ENCODE results near the gene EIF6. TPM values are rescaled to one million over a fixed set of nuclear protein-coding genes. Genes with fewer than 3 reads are reported as not detected.

The EIF6 gene
- total RNA-seq, 1 donor from 2014 or later, result 109 TPM

- no peaks in the 10 kb centered on the region for H3K9me3 Mint-ChIP-seq (ENCODE audit: low read depth)
- TF ChIP-seq CTCF (IDR thresholded peaks at IDR 0.05; ENCODE audit: unreplicated experiment), result no peak
- no peak for DNase-seq (ENCODE audit: low spot score, unreplicated experiment)
- H3K27me3 Mint-ChIP-seq, result peaks cover 28% of the 10 kb centered on the region
- H3K4me3 Mint-ChIP-seq (ENCODE audit: low read depth), result no peak overlapping the region
- no peaks in the 10 kb centered on the region for H3K36me3 Mint-ChIP-seq (ENCODE audit: insufficient read depth)
- no peak overlapping the region for H3K27ac Mint-ChIP-seq
- H3K4me1 Mint-ChIP-seq (ENCODE audit: low read depth), result peaks cover 19% of the 10 kb centered on the region
Measured at GRCh38 chr20:35296101-35296554, 11.6 kb upstream of the EIF6 start.

DNA sequence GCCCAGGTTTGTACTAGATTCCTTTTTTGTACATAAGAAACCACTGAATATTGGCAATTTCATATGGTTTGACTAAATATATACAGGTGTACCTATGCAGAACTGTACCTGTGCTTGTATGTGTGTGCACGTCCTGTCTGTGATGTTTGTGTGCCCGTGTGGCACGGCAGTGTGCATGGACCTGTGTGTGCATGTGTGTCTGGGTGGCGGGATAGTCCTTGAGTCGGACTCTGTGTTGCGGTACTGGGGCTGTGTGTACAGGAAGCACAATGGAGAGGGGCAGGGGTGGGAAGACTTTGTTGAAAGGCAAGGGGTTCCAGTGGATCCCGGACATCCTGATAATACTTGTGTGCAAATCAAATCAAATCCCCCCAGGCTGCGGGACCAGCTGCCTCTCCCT, 11.1 kb upstream of the EIF6 start:
- peaks cover 31% of the 10 kb centered on the region for H3K27me3 Mint-ChIP-seq
- no peaks in the 10 kb centered on the region for H3K36me3 Mint-ChIP-seq (ENCODE audit: insufficient read depth)
- H3K27ac Mint-ChIP-seq, result no peak overlapping the region

GRCh38 chr20:35295058-35295457, 10.5 kb upstream of the EIF6 start:
- H3K9me3 Mint-ChIP-seq (ENCODE audit: low read depth), result no peaks in the 10 kb centered on the region
- peaks cover 31% of the 10 kb centered on the region for H3K27me3 Mint-ChIP-seq
- no peak for DNase-seq (ENCODE audit: low spot score, unreplicated experiment)
- peaks cover 19% of the 10 kb centered on the region for H3K4me1 Mint-ChIP-seq (ENCODE audit: low read depth)
- H3K4me3 Mint-ChIP-seq (ENCODE audit: low read depth), result no peak overlapping the region
- no peaks in the 10 kb centered on the region for H3K36me3 Mint-ChIP-seq (ENCODE audit: insufficient read depth)
- H3K27ac Mint-ChIP-seq, result no peak overlapping the region
- TF ChIP-seq CTCF (IDR thresholded peaks at IDR 0.05; ENCODE audit: unreplicated experiment), result no peak

More for the DNA sequence above, 11.1 kb upstream of the EIF6 start:
- DNase-seq (ENCODE audit: low spot score, unreplicated experiment), result no peak
- TF ChIP-seq CTCF (IDR thresholded peaks at IDR 0.05; ENCODE audit: unreplicated experiment), result no peak
- Mint-ChIP-seq H3K9me3 (ENCODE audit: low read depth) (no peaks in the 10 kb centered on the region), H3K4me3 (ENCODE audit: low read depth) (no peak overlapping the region), H3K4me1 (ENCODE audit: low read depth) (peaks cover 19% of the 10 kb centered on the region)

GRCh38 chr20:35294293-35294685, 9.7 kb upstream of the EIF6 start:
- TF ChIP-seq CTCF (IDR thresholded peaks at IDR 0.05; ENCODE audit: unreplicated experiment), result no peak
- Mint-ChIP-seq H3K9me3 (ENCODE audit: low read depth) (no peaks in the 10 kb centered on the region), H3K27me3 (peaks cover 25% of the 10 kb centered on the region), H3K36me3 (ENCODE audit: insufficient read depth) (no peaks in the 10 kb centered on the region), H3K27ac (no peak overlapping the region), H3K4me3 (ENCODE audit: low read depth) (no peak overlapping the region), H3K4me1 (ENCODE audit: low read depth) (peaks cover 19% of the 10 kb centered on the region)
- no peak for DNase-seq (ENCODE audit: low spot score, unreplicated experiment)

- peak overlapping the region; percentile 37 for H3K4me3 Mint-ChIP-seq (ENCODE audit: low read depth)
Measured at GRCh38 chr20:35293303-35294292, 9.0 kb upstream of the EIF6 start.

More at GRCh38 chr20:35293303-35294292, 9.0 kb upstream of the EIF6 start:
- peaks cover 19% of the 10 kb centered on the region for H3K4me1 Mint-ChIP-seq (ENCODE audit: low read depth)
- no peak overlapping the region for H3K27ac Mint-ChIP-seq
- DNase-seq (ENCODE audit: low spot score, unreplicated experiment), result no peak
- no peaks in the 10 kb centered on the region for H3K36me3 Mint-ChIP-seq (ENCODE audit: insufficient read depth)
- no peak for TF ChIP-seq CTCF (IDR thresholded peaks at IDR 0.05; ENCODE audit: unreplicated experiment)
- no peaks in the 10 kb centered on the region for H3K9me3 Mint-ChIP-seq (ENCODE audit: low read depth)
- peaks cover 21% of the 10 kb centered on the region for H3K27me3 Mint-ChIP-seq
